HCT116 (cell line): Measurements from ENCODE around the gene SH3RF2. TPM values are rescaled to one million over a fixed set of nuclear protein-coding genes. Genes with fewer than 3 reads are reported as not detected.

Experiments used
- ATAC-seq: fragments of 200-7000 bp; cut with Tn5 transposase; 2 replicates; pipeline ENCODE4 v1.9.1; 2020; ENCODE audit warnings: mild to moderate bottlenecking, moderate library complexity
- BruUV-seq: library from RNA; stranded (reverse); fragments of 400-500 nt; replicated peaks from 2 replicates; lab custom pipeline; 2021; lab: Mats Ljungman, UMichigan
- CTCF ChIA-PET: fragments of 300-600 bp; sonication (Branson Sonifier 250); formaldehyde crosslinking; loops from one replicate; lab custom pipeline; 2021; ENCODE audit warnings: antibody characterized with exemption; lab: Charles Lee
- POLR2A ChIA-PET: fragments of 300-600, 350-600 bp; sonication (Branson Sonifier 250); formaldehyde crosslinking; loops from one replicate; lab custom pipeline; 2021; ENCODE audit warnings: antibody characterized with exemption; lab: Charles Lee
- RAD21 ChIA-PET, 2 experiments: fragments of 300-600 bp; sonication (Branson Sonifier 250); formaldehyde crosslinking; loops; one replicate each; lab custom pipeline; 2023; ENCODE audit warnings: low total read pairs in 2 of 2; ENCODE audit not compliant: uncharacterized antibody in 2 of 2, unreplicated experiment in 2 of 2, low non-redundant PET in 1 of 2; lab: Charles Lee
- DNase-seq: peaks from one replicate; pipeline ENCODE4 v3.0.0-alpha.2; 2010; ENCODE audit warnings: low read depth, low spot score
- H2AFZ ChIP-seq: fragments of 200-600 bp; shearing (Covaris generic), sonication (generic); 2 replicates; pipeline ENCODE4 v1.6.1; 2017; ENCODE audit warnings: low read depth, mixed run types, mixed read lengths, antibody characterized with exemption, low read length; ENCODE audit not compliant: poor library complexity, severe bottlenecking
- H3K27ac ChIP-seq: 2 replicates; pipeline ENCODE4 v1.5.1; 2012; ENCODE audit warnings: low read depth, low read length
- H3K27me3 ChIP-seq: fragments of 200-600 bp; sonication (generic); 2 replicates; pipeline ENCODE4 v1.6.1; 2016; ENCODE audit warnings: mixed run types, low read length, mixed read lengths; ENCODE audit not compliant: insufficient read depth
- H3K36me3 ChIP-seq, 2 experiments: fragments of 200-500 bp in 1 of 2; fragments of 200-600 bp in 1 of 2; sonication (Bioruptor generic) in 1 of 2; sonication (generic) in 1 of 2; 2 replicates each; pipeline versions ENCODE4 v1.5.1 to v1.6.1; 2014 to 2016; ENCODE audit warnings: low read length in 2 of 2, inconsistent platforms in 1 of 2, mixed read lengths in 1 of 2, mixed run types in 1 of 2; ENCODE audit not compliant: insufficient read depth in 2 of 2, control insufficient read depth in 1 of 2
- H3K4me1 ChIP-seq, 2 experiments: fragments of 200-600 bp in 1 of 2; sonication (generic) in 1 of 2; 2 replicates each; pipeline versions ENCODE4 v1.5.1 to v1.6.1; 2012 to 2017; ENCODE audit warnings: low read length in 2 of 2, inconsistent platforms in 1 of 2, mild to moderate bottlenecking in 1 of 2, mixed read lengths in 1 of 2, mixed run types in 1 of 2, moderate library complexity in 1 of 2; ENCODE audit not compliant: insufficient read depth in 2 of 2, control insufficient read depth in 1 of 2
- H3K4me2 ChIP-seq: fragments of 200-600 bp; sonication (generic); 2 replicates; pipeline ENCODE4 v1.6.1; 2017; ENCODE audit warnings: mixed run types, low read length, mixed read lengths
- H3K4me3 ChIP-seq, 2 experiments: fragments of 200-600 bp in 1 of 2; sonication (generic) in 1 of 2; replicated peaks in 1 of 2; 2 replicates each; pipeline ENCODE4 v1.5.1; 2011 to 2016; ENCODE audit warnings: low read length in 2 of 2, control low read depth in 1 of 2, low read depth in 1 of 2, mild to moderate bottlenecking in 1 of 2, mixed read lengths in 1 of 2, mixed run types in 1 of 2
- H3K79me2 ChIP-seq: fragments of 200-600 bp; sonication (generic); 2 replicates; pipeline ENCODE4 v1.6.1; 2017; ENCODE audit warnings: mild to moderate bottlenecking, mixed run types, low read length, moderate library complexity, mixed read lengths; ENCODE audit not compliant: insufficient read depth
- H3K9ac ChIP-seq: fragments of 200-600 bp; sonication (generic); 2 replicates; pipeline ENCODE4 v1.6.1; 2016; ENCODE audit warnings: low read length, mixed read lengths
- H3K9me2 ChIP-seq: fragments of 200-600 bp; sonication (generic), shearing (Covaris generic); 2 replicates; pipeline ENCODE4 v1.6.1; 2017; ENCODE audit warnings: mixed run types, mild to moderate bottlenecking, moderate library complexity; ENCODE audit not compliant: insufficient read depth
- H3K9me3 ChIP-seq, 2 experiments: fragments of 200-500 bp in 1 of 2; fragments of 200-600 bp in 1 of 2; sonication (Bioruptor generic) in 1 of 2; sonication (generic) in 1 of 2; 2 replicates each; pipeline ENCODE4 v1.6.1; 2014 to 2017; ENCODE audit warnings: low read length in 2 of 2, mixed read lengths in 2 of 2, inconsistent platforms in 1 of 2, low read depth in 1 of 2, mild to moderate bottlenecking in 1 of 2, mixed run types in 1 of 2, moderate library complexity in 1 of 2; ENCODE audit not compliant: control insufficient read depth in 1 of 2, insufficient read depth in 1 of 2
- H4K20me1 ChIP-seq: fragments of 200-600 bp; sonication (generic), shearing (Covaris generic); 2 replicates; pipeline ENCODE4 v1.6.1; 2017; ENCODE audit warnings: mixed run types, mild to moderate bottlenecking, moderate library complexity; ENCODE audit not compliant: insufficient read depth
- EGR1 ChIP-seq: IDR thresholded peaks from 2 replicates; pipeline ENCODE4 v1.6.1; 2012; ENCODE audit warnings: low read depth
- EZH2 ChIP-seq: fragments of 200-600 bp; sonication (generic); IDR thresholded peaks from 2 replicates; pipeline ENCODE4 v1.6.1; 2017; ENCODE audit warnings: antibody characterized with exemption, mixed run types
- EZH2phosphoT487 ChIP-seq: fragments of 200-600 bp; IDR thresholded peaks from 2 replicates; pipeline ENCODE4 v1.6.1; 2018; ENCODE audit warnings: antibody characterized with exemption, borderline replicate concordance
- MAX ChIP-seq: IDR thresholded peaks from 2 replicates; pipeline ENCODE4 v1.6.1; 2012
- POLR2A ChIP-seq: IDR thresholded peaks from 2 replicates; pipeline ENCODE4 v1.7.0; 2011; ENCODE audit warnings: borderline replicate concordance; ENCODE audit not compliant: insufficient read depth, insufficient read length; ENCODE audit errors: extremely low read depth
- REST ChIP-seq: IDR thresholded peaks from 2 replicates; pipeline ENCODE4 v1.6.1; 2012; ENCODE audit warnings: low read depth
- SIN3A ChIP-seq: IDR thresholded peaks from 2 replicates; pipeline ENCODE4 v1.6.1; 2012; ENCODE audit warnings: low read depth
- SP1 ChIP-seq: IDR thresholded peaks from 2 replicates; pipeline ENCODE4 v1.6.1; 2012; ENCODE audit warnings: low read depth
- SRF ChIP-seq: IDR thresholded peaks from 2 replicates; pipeline ENCODE4 v1.6.1; 2012; ENCODE audit warnings: low read depth
- TCF7L2 ChIP-seq: IDR thresholded peaks from 2 replicates; pipeline ENCODE4 v1.7.0; 2011; ENCODE audit warnings: borderline replicate concordance, inconsistent platforms; ENCODE audit not compliant: insufficient read depth, insufficient read length; ENCODE audit errors: extremely low read depth
- ZBTB33 ChIP-seq: IDR thresholded peaks from 2 replicates; pipeline ENCODE4 v1.6.1; 2011; ENCODE audit warnings: mild to moderate bottlenecking, low read length, moderate library complexity; ENCODE audit not compliant: insufficient replicate concordance; ENCODE audit errors: extremely low read depth
- ZNF274 ChIP-seq: fragments of 200-500 bp; sonication (Bioruptor generic); IDR thresholded peaks from 2 replicates; pipeline ENCODE4 v1.6.1; 2014; ENCODE audit warnings: mild to moderate bottlenecking, low read depth, low read length, inconsistent platforms
- intact Hi-C: fragments of 100-400 bp; cut with micrococcal nuclease; formaldehyde crosslinking; loops from 2 replicates; pipeline ENCODE4 v1.10.0; 2022
- total RNA-seq: library from RNA; stranded (reverse); gene quantifications from one replicate; pipeline ENCODE4 v1.2.1, GENCODE V29; 2021; ENCODE audit not compliant: unreplicated experiment

Gene SH3RF2
- total RNA-seq, 1 experiment from 2014 or later, result 14.3 TPM

GRCh38 chr5:146084376-146084775 lies 148.0 kb downstream of the SH3RF2 start:
- Histone ChIP-seq H3K27ac (no peak overlapping the region), H3K4me3 (no peak overlapping the region), H3K27me3 (no peaks in the 10 kb centered on the region), H3K79me2 (no peaks in the 10 kb centered on the region), H2AFZ (no peak overlapping the region), H3K9ac (no peak overlapping the region), H3K36me3 (no peaks in the 10 kb centered on the region), H3K4me2 (no peak overlapping the region), H4K20me1 (no peaks in the 10 kb centered on the region), H3K9me2 (no peaks in the 10 kb centered on the region), H3K9me3 (no peaks in the 10 kb centered on the region), H3K4me1 (peaks cover 2 to 8% of the 10 kb centered on the region in 2 experiments; a peak in 3 of 4 replicates)
- no TSS peak for BruUV-seq
- ChIA-PET CTCF (no interaction called here), POLR2A (no interaction called here), RAD21 (no interaction called here)
- no peak for TF ChIP-seq REST
- TF ChIP-seq ZNF274, result no peak
- no peak for TF ChIP-seq SIN3A
- TF ChIP-seq EZH2phosphoT487, result no peak
- no peak for TF ChIP-seq MAX
- no peak for TF ChIP-seq ZBTB33
- no peak for TF ChIP-seq POLR2A
- no peak for TF ChIP-seq EGR1
- TF ChIP-seq TCF7L2, result no peak
- TF ChIP-seq EZH2, result no peak
- TF ChIP-seq SP1, result no peak
- no peak for TF ChIP-seq SRF
- DNase-seq (no peak), ATAC-seq (no peak)
- intact Hi-C loops, result no loop called here
